A549 (cell line): ENCODE results near the gene KRT222. TPM values are rescaled to one million over a fixed set of nuclear protein-coding genes. Genes with fewer than 3 reads are reported as not detected.

ENCODE experiments used
- ATAC-seq, 2 experiments: fragments of 200-7000 bp in 1 of 2; fragments of >200 bp in 1 of 2; cut with Nextera tagmentation in 1 of 2; cut with Tn5 transposase in 1 of 2; 3 replicates each; pipeline versions ENCODE4 v1.8.0 to v1.9.1; 2018 to 2020; ENCODE audit warnings: mild to moderate bottlenecking in 1 of 2, moderate library complexity in 1 of 2
- CTCF ChIA-PET: fragments of 300-600 bp; sonication (Branson Sonifier 250); formaldehyde crosslinking; extraction: SDS; loops from one replicate; lab custom pipeline; 2021; ENCODE audit warnings: antibody characterized with exemption, inconsistent platforms; lab: Yijun Ruan, JAX
- POLR2A ChIA-PET: fragments of 350-600 bp; formaldehyde crosslinking; extraction: SDS; loops from one replicate; lab custom pipeline; 2021; ENCODE audit warnings: antibody characterized with exemption, inconsistent platforms; lab: Yijun Ruan, JAX
- DNase-seq, 2 experiments: peaks; one replicate each; pipeline versions ENCODE4 v3.0.0 to v3.0.0-alpha.2; 2011 to 2016; ENCODE audit warnings: low read depth in 1 of 2, low spot score in 1 of 2
- FAIRE-seq: peaks from 2 replicates; lab custom pipeline; 2011; peaks lifted over from hg19 to GRCh38; lab: Jason Lieb, UNC
- H3K27ac ChIP-seq, 2 experiments: fragments of >200 bp; sonication (Bioruptor Twin); formaldehyde crosslinking; 3 replicates each; pipeline ENCODE4 v1.5.1; 2016 to 2017
- H3K4me1 ChIP-seq: fragments of >200 bp; sonication (Bioruptor Twin); formaldehyde crosslinking; 3 replicates; pipeline ENCODE4 v1.6.1; 2016
- H3K4me2 ChIP-seq: fragments of >200 bp; sonication (Bioruptor Twin); formaldehyde crosslinking; 3 replicates; pipeline ENCODE4 v1.6.1; 2016
- H3K4me3 ChIP-seq: fragments of >200 bp; sonication (Bioruptor Twin); formaldehyde crosslinking; 3 replicates; pipeline ENCODE4 v1.5.1; 2016
- H3K9me3 ChIP-seq: fragments of >200 bp; sonication (Bioruptor Twin); formaldehyde crosslinking; 3 replicates; pipeline ENCODE4 v1.6.1; 2016
- CBX2 ChIP-seq: fragments of 200-600 bp; sonication (generic); IDR thresholded peaks from 2 replicates; pipeline ENCODE4 v1.6.1; 2016; ENCODE audit warnings: low read depth, mild to moderate bottlenecking, borderline replicate concordance
- CEBPB ChIP-seq, 2 experiments: fragments of >200 bp in 1 of 2; sonication (Bioruptor Twin) in 1 of 2; formaldehyde crosslinking in 1 of 2; IDR thresholded peaks; 2 replicates each; pipeline ENCODE4 v1.6.1; 2012 to 2016
- CHD2 ChIP-seq: fragments of 150-350 bp; IDR thresholded peaks from 2 replicates; pipeline ENCODE4 v1.6.1; 2014; ENCODE audit warnings: low read length; ENCODE audit not compliant: partially characterized antibody
- CHD4 ChIP-seq: fragments of 200-600 bp; sonication (generic); IDR thresholded peaks from 2 replicates; pipeline ENCODE4 v1.6.1; 2016; ENCODE audit warnings: antibody characterized with exemption, mild to moderate bottlenecking, borderline replicate concordance
- CTCF ChIP-seq: fragments of >200 bp; sonication (Bioruptor Twin); formaldehyde crosslinking; IDR thresholded peaks from 3 replicates; pipeline ENCODE4 v1.5.1; 2016
- E2F6 ChIP-seq: IDR thresholded peaks from 2 replicates; pipeline ENCODE4 v1.6.1; 2012; ENCODE audit warnings: low read depth, borderline replicate concordance
- EHMT2 ChIP-seq: fragments of 200-600 bp; sonication (generic); IDR thresholded peaks from 2 replicates; pipeline ENCODE4 v1.6.1; 2016; ENCODE audit warnings: antibody characterized with exemption, low read depth, mild to moderate bottlenecking, moderate library complexity
- ELK1 ChIP-seq: fragments of 150-350 bp; IDR thresholded peaks from 2 replicates; pipeline ENCODE4 v1.6.1; 2014; ENCODE audit warnings: low read depth, mild to moderate bottlenecking, low read length
- EP300 ChIP-seq, 2 experiments: fragments of >200 bp; sonication (Bioruptor Twin); formaldehyde crosslinking; IDR thresholded peaks; 2 replicates in 1 of 2; 3 replicates in 1 of 2; pipeline ENCODE4 v1.6.1; 2016 to 2017
- ESRRA ChIP-seq: fragments of 150-350 bp; IDR thresholded peaks from 2 replicates; pipeline ENCODE4 v1.6.1; 2014; ENCODE audit warnings: mild to moderate bottlenecking, low read length, borderline replicate concordance
- FOSB ChIP-seq: fragments of 250-450 bp; sonication (Bioruptor Pico); IDR thresholded peaks from 2 replicates; pipeline ENCODE4 v1.5.0; 2020; ENCODE audit warnings: mild to moderate bottlenecking, moderate library complexity
- HES2 ChIP-seq: fragments of >200 bp; sonication (Bioruptor Twin); formaldehyde crosslinking; IDR thresholded peaks from 2 replicates; pipeline ENCODE4 v1.6.1; 2016
- HEYL ChIP-seq: fragments of 250-450 bp; sonication (Bioruptor Pico); IDR thresholded peaks from 2 replicates; pipeline ENCODE4 v1.8.0; 2021; ENCODE audit warnings: mild to moderate bottlenecking, moderate library complexity
- HOXA7 ChIP-seq: fragments of 250-450 bp; sonication (Bioruptor Pico); IDR thresholded peaks from 2 replicates; pipeline ENCODE4 v1.5.0; 2020; ENCODE audit warnings: mild to moderate bottlenecking, moderate library complexity
- HOXB5 ChIP-seq: fragments of 250-450 bp; sonication (Bioruptor Pico); IDR thresholded peaks from 2 replicates; pipeline ENCODE4 v1.5.0; 2020; ENCODE audit warnings: mild to moderate bottlenecking, moderate library complexity
- JUNB ChIP-seq: fragments of >200 bp; sonication (Bioruptor Twin); formaldehyde crosslinking; IDR thresholded peaks from 2 replicates; pipeline ENCODE4 v1.6.1; 2016
- KDM1A ChIP-seq: fragments of 200-600 bp; sonication (generic); IDR thresholded peaks from 2 replicates; pipeline ENCODE4 v1.6.1; 2016; ENCODE audit warnings: low read depth, mild to moderate bottlenecking
- KDM5A ChIP-seq: fragments of 200-600 bp; sonication (generic); IDR thresholded peaks from 2 replicates; pipeline ENCODE4 v1.6.1; 2016; ENCODE audit warnings: antibody characterized with exemption, mild to moderate bottlenecking
- MAX ChIP-seq: IDR thresholded peaks from 2 replicates; pipeline ENCODE4 v1.6.1; 2012
- NR3C1 ChIP-seq: fragments of >200 bp; sonication (Bioruptor Twin); formaldehyde crosslinking; IDR thresholded peaks from 3 replicates; pipeline ENCODE4 v1.6.1; 2017
- PHF8 ChIP-seq: fragments of 200-600 bp; sonication (generic); IDR thresholded peaks from 2 replicates; pipeline ENCODE4 v1.6.1; 2016; ENCODE audit warnings: low read depth, mild to moderate bottlenecking, antibody characterized with exemption, moderate library complexity, borderline replicate concordance
- RARB ChIP-seq: fragments of 250-450 bp; sonication (Bioruptor Pico); IDR thresholded peaks from 2 replicates; pipeline ENCODE4 v1.8.0; 2021; ENCODE audit warnings: mild to moderate bottlenecking, moderate library complexity
- RCOR1 ChIP-seq: fragments of 150-350 bp; IDR thresholded peaks from 2 replicates; pipeline ENCODE4 v1.6.1; 2014; ENCODE audit warnings: antibody characterized with exemption, low read length, low read depth
- RFX5 ChIP-seq: fragments of 450-650 bp; IDR thresholded peaks from 2 replicates; pipeline ENCODE4 v1.7.1; 2014; ENCODE audit warnings: antibody characterized with exemption, mild to moderate bottlenecking, moderate library complexity
- RNF2 ChIP-seq: fragments of 200-600 bp; sonication (generic); IDR thresholded peaks from 2 replicates; pipeline ENCODE4 v1.6.1; 2016; ENCODE audit warnings: low read depth, mild to moderate bottlenecking, antibody characterized with exemption, moderate library complexity, borderline replicate concordance
- SREBF2 ChIP-seq: fragments of 450-650 bp; IDR thresholded peaks from 2 replicates; pipeline ENCODE4 v1.6.1; 2014; ENCODE audit warnings: mild to moderate bottlenecking, moderate library complexity
- USF2 ChIP-seq: fragments of 450-650 bp; IDR thresholded peaks from 2 replicates; pipeline ENCODE4 v1.6.1; 2014; ENCODE audit warnings: antibody characterized with exemption
- ZC3H11A ChIP-seq: fragments of 450-650 bp; IDR thresholded peaks from 2 replicates; pipeline ENCODE4 v1.6.1; 2014; ENCODE audit warnings: antibody characterized with exemption, mild to moderate bottlenecking
- ZFP36 ChIP-seq: fragments of 450-650 bp; IDR thresholded peaks from 2 replicates; pipeline ENCODE4 v1.6.1; 2014; ENCODE audit warnings: borderline replicate concordance; ENCODE audit not compliant: partially characterized antibody
- WGBS: methylation state at CpG from one replicate; pipeline ENCODE4 v1.1.6; 2017; ENCODE audit errors: missing lambda C conversion rate; 5-methylcytosine and 5-hydroxymethylcytosine counted together
- polyA plus RNA-seq, 4 experiments: library from polyadenylated mRNA; depleted of rRNA in 3 of 4; stranded (reverse); fragments of >200 nt; fragmentation: RNase III in 1 of 4; extraction: RNeasy Plus Mini Kit Qiagen cat#74134 plus additional on column Dnase treatment in 1 of 4; gene quantifications; 2 replicates in 3 of 4; 3 replicates in 1 of 4; pipeline ENCODE4 v1.2.3, GENCODE V29; 2011 to 2017

KRT222 gene
- polyA plus RNA-seq, 2 of the 4 experiments (the other 2 are of a cell fraction): 1.8 TPM

GRCh38 chr17:40694584-40694983 is 29.6 kb upstream of the KRT222 start:
- DNase-seq: no peak
- TF ChIP-seq PHF8 (no peak), ESRRA (no peak), RCOR1 (no peak)
- CTCF ChIA-PET: interaction anchor here (1.2 to 1.5 kb wide), 5 partner anchors 9 to 47 kb away, joined by 3 to 5 read pairs (median 5); partner anchors contain the start of gene SMARCE1
- H3K4me1 ChIP-seq: peaks cover 24% of the 10 kb centered on the region
- WGBS: 87% methylated on average over 9 of the region's 9 CpGs
- no peak overlapping the region for H3K27ac ChIP-seq
- H3K4me2 ChIP-seq: no peak overlapping the region
- H3K9me3 ChIP-seq: no peaks in the 10 kb centered on the region
- H3K4me3 ChIP-seq: no peak overlapping the region
- ATAC-seq: no peak
- POLR2A ChIA-PET: interaction anchor here (1.6 kb wide), 1 partner anchor 46 kb away, joined by 3 read pairs; no protein-coding TSS in a partner anchor
- no peak for FAIRE-seq

GRCh38 chr17:40687106-40687505 is 22.1 kb upstream of the KRT222 start:
- no peak overlapping the region for H3K4me3 ChIP-seq
- H3K9me3 ChIP-seq: no peaks in the 10 kb centered on the region
- FAIRE-seq (no peak), ATAC-seq (no peak), DNase-seq (no peak)
- no peaks in the 10 kb centered on the region for H3K4me1 ChIP-seq
- ChIA-PET POLR2A (no interaction called here), CTCF (interaction anchor here (0.8 to 1.3 kb wide), 2 partner anchors 13 to 862 kb away, joined by 3 read pairs; no protein-coding TSS in a partner anchor)
- no peak for TF ChIP-seq CHD4
- TF ChIP-seq SREBF2: no peak
- no peak for TF ChIP-seq KDM5A
- no peak for TF ChIP-seq RNF2
- TF ChIP-seq ELK1: no peak
- TF ChIP-seq EHMT2: no peak
- TF ChIP-seq EP300 (IDR thresholded peaks at IDR 0.05): no peak
- no peak for TF ChIP-seq USF2
- no peak for TF ChIP-seq HOXA7 (CRISPR knock-in tag)
- TF ChIP-seq CEBPB (IDR thresholded peaks at IDR 0.05): no peak
- no peak overlapping the region for H3K27ac ChIP-seq
- WGBS: 72% methylated on average over 5 of the region's 5 CpGs
- H3K4me2 ChIP-seq: no peak overlapping the region

- ATAC-seq (no peak), FAIRE-seq (no peak), DNase-seq (no peak)
- Histone ChIP-seq H3K4me2 (no peak overlapping the region), H3K4me3 (no peak overlapping the region), H3K9me3 (no peaks in the 10 kb centered on the region), H3K27ac (no peak overlapping the region), H3K4me1 (no peaks in the 10 kb centered on the region)
- CTCF ChIA-PET: interaction anchor here (1.4 kb wide), 1 partner anchor 9 kb away, joined by 3 read pairs; no protein-coding TSS in a partner anchor
- TF ChIP-seq RFX5: no peak
- TF ChIP-seq HEYL (CRISPR knock-in tag): no peak
- no peak for TF ChIP-seq E2F6
- no peak for TF ChIP-seq ESRRA
- no peak for TF ChIP-seq MAX
- TF ChIP-seq EHMT2: no peak
- TF ChIP-seq CHD4: no peak
- TF ChIP-seq FOSB: no peak
- TF ChIP-seq RARB: no peak
- no peak for TF ChIP-seq HES2
- no peak for TF ChIP-seq ZFP36
- TF ChIP-seq CHD2: no peak
- no peak for TF ChIP-seq SREBF2
- TF ChIP-seq KDM1A: no peak
- TF ChIP-seq CTCF: no peak
- no peak for TF ChIP-seq CBX2
- no peak for TF ChIP-seq HOXB5
- TF ChIP-seq JUNB: no peak
- TF ChIP-seq ZC3H11A: no peak
- TF ChIP-seq NR3C1: no peak
- WGBS: 69% methylated on average over 4 of the region's 4 CpGs
- POLR2A ChIA-PET: no interaction called here
These were observed 21.2 kb upstream of the KRT222 start for GRCh38 chr17:40686192-40686591.
